Lower leg skin (tissue), 3 donors: ENCODE results near the gene CDH22.

Source experiments
- CTCF ChIP-seq, 3 donors: fragments of 450-650 bp; IDR thresholded peaks; one replicate each; pipeline ENCODE4 v1.5.1; 2016; ENCODE audit warnings: antibody characterized with exemption in 3 of 3, mild to moderate bottlenecking in 3 of 3, moderate library complexity in 2 of 3
- POLR2A ChIP-seq, 2 donors: fragments of 450-650 bp; IDR thresholded peaks; one replicate each; pipeline ENCODE4 v1.6.1; 2016 to 2017; ENCODE audit warnings: antibody characterized with exemption in 2 of 2, mild to moderate bottlenecking in 1 of 2, moderate library complexity in 1 of 2

GRCh38 chr20:46268131-46268614, 40.1 kb downstream of the CDH22 start:
- no peak for TF ChIP-seq CTCF (IDR thresholded peaks at IDR 0.05)
- no peak for TF ChIP-seq POLR2A (IDR thresholded peaks at IDR 0.05)
